GM18511 (cell line): ENCODE results near the gene TNNI2.

ENCODE experiments used
- ATAC-seq: cut with Tn5 transposase; IDR thresholded peaks from one replicate; pipeline ENCODE4 v1.9.1; 2021; ENCODE audit warnings: mild to moderate bottlenecking, moderate library complexity; ENCODE audit not compliant: unreplicated experiment

TNNI2 gene

DNA sequence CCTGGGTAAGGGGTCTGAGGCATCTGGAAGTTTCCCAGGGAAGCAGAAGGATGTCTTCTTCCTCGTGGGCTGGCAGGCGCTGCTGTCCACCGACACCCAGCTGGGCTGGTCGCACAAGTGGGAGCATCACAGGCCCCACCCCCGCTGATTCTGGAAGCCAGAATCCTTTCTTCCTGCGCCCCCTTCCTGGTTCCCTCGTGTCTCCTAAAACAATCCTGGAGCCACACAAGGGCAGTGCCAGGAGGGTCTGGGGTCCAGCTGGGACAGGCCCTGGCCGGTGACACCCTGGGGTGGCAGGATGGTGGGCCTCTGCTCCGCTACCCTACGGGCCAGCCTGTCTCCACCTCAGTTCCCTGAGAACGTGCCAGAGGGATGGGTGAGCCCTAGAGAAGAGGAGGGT lies 18.3 kb downstream of the TNNI2 start:
- no peak for ATAC-seq

DNA sequence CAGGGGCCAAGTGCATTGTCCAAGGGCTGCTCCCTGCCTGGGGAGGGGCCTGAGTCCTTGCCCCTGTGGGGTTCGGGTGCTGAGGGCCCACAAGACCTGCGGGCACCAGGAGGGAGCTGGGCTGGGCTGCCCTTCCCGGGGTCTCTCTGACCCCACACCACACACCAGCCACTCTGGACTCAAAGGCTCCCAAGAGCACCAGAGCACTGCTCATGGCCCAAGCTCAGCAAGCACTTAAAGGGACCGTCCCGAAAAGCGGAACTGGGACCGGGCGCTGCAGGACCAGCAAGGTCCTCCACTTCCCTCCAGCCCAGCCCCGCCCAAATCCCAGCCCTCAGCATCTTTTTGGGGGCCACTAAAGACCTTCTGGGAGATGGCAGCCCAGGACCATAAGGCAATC lies 19.4 kb downstream of the TNNI2 start:
- ATAC-seq, result no peak

DNA sequence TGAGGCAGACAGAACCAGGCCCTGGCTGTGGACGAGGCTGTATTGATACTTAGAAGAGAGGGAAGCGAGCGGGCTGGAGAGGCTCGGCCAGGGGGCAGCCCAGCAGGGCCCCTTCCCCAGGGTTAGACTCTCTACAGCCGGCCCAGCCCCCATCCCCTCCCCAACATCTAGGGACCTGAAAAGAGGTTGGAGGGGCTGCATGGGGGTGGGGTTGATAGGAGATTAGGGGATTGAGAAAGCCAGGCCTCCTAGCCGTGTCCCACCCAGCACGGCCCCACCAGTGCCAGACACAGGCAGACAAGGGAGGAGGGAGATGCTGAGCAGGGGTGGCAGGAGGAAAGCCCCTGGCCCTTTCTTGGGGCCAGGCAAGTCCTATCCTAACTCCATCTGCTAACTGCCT lies 19.8 kb downstream of the TNNI2 start:
- no peak for ATAC-seq

DNA sequence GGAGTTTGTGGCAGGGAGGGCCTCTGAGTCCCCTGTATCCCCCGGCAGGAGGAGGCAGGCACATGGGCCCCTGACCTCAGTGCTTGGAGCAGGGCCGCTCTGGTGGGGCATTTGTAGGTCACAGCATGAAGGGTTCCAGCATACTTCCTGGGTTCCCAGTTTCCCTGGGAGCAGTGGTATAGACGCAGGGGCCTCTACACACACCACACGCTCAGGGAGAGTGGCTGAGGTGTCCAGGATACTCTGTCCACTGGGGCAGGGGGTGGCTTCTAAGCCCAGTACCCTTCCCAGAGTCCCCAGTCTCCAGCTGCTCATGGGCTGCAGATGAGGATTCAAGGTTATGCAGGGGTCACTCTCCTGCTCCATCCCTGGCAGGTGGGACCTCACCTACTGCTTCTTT lies 20.2 kb downstream of the TNNI2 start:
- no peak for ATAC-seq

DNA sequence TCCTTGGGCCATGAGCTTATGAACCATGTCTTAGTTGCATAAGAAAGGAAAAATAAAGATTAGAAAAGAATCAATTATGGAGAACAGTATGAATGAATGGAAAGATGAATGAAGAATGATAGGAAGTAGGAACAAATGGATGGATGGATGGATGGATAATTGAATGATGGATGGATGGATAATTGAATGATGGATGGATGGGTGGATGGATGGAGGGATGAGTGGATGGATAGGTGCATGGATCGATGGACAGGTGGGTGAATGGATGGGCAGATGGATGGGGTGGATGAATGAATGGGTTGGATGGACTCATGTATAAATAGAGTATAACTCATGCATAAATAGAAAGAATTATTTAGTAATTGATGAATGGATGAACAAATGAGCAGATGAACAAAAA lies 21.3 kb downstream of the TNNI2 start:
- ATAC-seq, result no peak

DNA sequence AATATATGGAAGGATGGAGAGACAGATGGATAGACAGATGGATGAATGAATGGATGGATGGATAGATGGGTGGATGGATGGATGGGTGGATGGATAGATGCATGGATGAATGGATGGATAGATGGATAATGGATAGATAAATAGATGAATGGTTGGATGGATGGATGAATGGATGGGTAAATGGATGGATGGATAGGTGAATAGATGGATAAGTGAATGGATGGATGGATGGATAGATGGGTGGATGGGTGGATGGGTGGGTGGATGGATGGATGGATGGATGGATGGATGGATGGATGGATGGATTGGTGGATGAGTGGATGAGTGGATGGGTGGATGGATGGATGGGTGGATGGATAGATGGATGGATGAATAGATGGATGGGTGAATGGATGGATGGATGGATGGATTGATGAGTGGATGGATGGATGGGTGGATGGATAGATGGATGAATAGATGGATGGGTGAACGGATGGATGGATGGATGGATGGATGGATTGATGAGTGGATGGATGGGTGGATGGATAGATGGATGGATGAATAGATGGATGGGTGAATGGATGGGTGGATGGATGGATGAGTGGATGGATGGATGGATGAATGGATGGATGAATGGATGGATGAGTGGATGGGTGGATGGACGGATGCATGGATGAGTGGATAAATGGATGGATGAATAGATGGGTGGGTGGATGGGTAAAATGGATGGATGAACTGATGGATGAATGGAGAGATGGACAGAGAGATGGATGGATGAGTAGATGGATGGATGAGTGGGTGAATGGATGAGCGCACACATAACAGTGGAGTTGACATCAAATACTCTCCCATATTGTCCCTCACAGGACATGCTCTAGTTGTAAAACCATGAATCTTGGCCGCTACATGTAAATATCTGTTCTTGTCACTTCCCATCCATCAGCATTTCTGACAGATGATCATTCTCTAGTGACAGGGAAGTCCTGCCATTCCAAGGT lies 22.9 kb downstream of the TNNI2 start:
- no peak for ATAC-seq

DNA sequence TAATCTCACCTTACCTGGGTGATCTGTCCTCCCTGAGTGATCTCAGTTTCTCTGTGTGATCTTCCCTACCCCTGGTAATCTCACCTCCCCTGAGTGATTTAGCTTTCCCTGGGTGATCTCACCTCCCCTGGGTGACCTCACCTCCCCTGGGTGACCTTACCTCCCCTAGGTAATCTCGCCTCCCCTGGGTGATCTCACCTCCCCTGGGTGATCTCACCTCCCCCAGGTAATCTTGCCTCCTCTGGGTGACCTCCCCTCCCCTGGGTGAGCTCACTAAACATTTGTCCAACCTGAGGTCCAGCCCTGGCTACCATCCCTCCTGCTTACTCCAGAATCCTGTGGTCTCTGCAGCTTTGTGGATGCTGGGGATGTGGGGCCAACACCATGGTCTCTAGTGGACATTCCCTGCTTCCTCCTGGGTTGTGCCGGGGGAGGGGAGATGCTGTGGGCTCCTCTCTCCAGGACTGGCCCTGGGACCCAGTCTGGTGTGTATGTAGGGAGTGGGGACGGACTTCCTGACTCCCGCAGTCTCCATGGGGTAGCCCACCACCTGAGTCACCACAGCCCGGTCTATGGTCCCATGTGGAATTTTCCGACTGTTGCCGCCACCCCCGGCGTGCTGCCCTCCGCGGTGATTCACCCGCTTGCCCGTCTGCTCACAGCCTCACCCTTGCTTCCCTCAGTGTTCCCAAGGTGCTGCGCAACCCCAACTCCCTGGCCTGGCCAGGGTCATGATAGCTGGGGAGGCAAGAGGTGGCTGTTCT lies 24.0 kb downstream of the TNNI2 start:
- ATAC-seq, result no peak

DNA sequence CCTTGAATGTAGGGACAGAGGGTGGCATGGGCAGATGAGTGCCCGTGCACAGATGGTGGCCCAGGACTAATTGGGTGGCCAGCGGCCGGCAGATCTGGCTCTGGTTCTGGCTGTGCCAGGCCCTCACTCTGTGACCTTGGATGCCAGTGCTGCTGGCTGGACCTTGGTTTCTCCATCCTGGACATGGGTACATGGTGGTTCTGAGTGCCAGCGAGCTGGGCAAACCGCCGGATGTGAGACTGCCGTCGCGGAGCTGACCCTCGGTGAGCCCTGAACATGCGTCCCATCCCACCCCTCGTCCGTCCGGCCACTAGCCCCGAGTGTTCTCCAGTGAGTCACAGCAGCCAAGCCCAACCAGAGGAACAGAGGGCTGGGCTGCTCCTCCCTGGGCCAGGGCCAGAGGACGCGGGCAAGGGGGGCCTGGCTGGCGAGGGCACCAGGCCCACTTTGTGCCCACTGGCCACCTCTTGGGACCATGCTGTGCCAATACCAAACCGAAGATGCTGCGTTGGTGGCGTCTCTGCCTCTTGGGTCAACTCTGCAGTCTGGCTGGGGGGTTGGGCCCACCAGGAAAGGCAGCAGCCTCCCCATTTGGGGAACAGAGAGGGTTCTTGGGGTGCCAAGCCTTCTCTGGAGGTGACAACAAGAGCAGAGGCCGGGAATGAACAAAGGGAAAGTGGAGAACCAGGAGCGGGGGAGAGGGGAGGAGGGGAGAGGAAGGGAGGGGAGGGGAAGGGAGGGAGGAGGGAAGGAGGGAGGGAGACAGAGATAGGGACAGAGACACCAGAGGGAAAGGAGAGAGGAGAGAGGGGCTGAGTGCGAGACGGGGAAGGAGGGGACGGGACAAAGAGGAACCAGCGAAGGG lies 24.8 kb downstream of the TNNI2 start:
- ATAC-seq, result no peak

DNA sequence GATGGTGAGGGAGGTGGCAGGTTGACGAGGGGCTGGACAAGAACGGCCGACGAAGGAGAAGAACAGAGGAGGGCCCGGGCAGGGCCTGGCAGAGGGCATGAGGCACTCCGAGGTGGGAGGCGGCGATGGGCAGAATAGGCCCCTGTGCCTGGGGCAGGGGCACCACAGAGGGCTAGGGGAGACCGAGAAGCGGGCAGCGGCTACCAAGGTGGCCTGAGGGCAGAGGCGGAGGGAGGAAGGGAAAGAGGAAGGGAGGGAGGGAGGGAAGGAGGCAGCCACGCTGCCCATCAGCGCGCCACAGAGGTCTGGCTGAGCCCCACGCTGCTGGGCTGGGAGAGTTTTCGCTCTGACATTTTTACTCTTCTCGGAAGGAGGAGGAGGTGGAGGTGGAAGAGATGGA lies 25.4 kb downstream of the TNNI2 start:
- no peak for ATAC-seq

DNA sequence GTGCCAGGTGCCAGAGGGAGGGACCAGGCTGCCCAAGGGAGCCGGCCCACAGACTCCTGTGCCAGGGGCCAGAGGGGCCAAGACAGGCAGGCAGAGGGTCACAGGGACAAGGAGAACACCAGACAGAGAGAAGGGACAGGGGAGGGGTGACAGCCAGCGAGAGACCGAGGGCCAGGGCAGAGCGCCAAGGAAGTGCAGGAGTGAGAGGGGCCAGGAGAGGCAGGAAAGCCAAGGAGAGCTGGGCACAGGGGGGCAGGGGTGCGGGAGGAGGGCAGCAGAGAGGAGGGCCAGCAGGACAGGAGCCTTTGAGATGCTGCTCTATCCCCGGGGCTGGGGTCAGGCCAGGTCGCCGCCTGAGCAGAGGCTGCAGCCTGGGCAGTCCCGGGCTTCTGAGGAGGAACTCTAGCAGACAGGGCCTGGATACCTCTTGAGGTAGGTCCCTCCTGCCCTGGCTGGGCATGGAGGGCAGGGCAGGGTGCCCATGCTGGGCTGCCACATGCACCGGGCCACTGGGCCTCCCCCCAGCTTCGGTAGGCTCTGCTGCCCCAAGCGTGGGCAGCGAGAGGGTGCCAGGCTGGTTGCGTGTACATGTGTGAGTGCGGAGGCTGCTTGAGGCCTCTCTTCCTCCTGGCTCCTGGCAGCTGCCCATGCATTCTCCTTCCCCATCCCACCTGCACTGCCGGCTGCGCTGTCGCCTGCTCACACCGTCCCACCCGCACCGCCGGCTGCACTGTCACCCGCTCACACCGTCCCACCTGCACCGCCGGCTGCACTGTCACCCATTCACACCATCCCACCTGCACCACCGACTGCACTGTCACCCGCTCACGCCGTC lies 26.3 kb downstream of the TNNI2 start:
- no peak for ATAC-seq

DNA sequence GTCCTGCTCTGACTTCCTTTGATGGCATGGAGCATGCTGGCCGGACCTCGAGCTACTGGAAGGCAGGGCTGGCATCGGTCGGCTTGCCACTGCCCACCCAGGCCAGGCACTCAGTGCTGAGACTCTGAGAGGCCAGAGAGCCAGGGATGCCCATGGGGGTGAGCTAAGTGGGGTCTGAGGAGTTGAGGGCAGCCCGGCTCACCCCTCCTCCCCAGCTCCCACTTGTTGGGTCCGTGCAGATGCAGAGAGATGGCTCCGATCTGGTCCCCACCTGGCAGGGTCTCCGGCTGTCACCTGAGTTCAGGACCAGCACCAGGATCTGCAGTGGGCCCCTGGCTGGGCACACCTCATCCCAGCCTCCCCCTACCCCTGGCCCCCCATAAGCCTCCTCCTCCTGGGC lies 27.4 kb downstream of the TNNI2 start:
- ATAC-seq, result no peak

DNA sequence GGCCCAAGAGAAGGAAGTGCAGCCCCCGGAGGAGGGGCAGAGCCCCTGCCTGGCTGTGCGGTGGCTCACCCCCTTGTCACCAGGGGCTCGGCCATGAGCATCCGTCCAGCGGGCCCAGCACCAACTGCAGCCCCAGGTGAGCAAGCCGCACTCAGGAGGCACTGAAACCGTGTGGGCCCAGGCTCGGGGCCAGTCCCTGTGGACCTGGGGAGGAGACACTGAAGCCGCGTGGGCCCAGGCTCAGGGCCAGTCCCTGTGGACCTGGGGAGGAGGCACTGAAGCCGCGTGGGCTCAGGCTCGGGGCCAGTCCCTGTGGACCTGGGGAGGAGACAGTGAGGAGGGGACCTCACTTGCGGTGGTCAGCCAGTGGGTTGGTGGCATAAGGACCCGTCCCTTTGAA lies 28.0 kb downstream of the TNNI2 start:
- ATAC-seq, result no peak

DNA sequence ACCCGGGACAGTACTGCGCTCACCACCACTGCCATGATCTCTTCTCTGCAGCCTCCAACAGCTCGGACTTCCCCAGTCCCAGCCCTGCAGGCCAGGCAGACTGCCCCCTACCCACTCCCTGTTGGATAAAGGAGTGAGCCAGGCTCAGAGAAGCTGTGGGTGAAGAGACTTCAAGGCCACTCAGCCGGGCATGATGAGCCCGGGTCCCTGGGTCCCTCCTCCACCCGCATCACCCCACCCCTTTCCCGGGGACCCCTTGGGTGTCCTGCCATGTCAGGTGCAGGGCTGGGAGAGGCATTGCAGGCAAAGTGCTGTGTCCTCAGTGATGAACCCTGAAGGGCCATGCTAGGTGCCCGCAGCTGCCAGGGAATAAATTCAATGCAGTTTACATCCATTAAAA lies 28.6 kb downstream of the TNNI2 start:
- no peak for ATAC-seq

DNA sequence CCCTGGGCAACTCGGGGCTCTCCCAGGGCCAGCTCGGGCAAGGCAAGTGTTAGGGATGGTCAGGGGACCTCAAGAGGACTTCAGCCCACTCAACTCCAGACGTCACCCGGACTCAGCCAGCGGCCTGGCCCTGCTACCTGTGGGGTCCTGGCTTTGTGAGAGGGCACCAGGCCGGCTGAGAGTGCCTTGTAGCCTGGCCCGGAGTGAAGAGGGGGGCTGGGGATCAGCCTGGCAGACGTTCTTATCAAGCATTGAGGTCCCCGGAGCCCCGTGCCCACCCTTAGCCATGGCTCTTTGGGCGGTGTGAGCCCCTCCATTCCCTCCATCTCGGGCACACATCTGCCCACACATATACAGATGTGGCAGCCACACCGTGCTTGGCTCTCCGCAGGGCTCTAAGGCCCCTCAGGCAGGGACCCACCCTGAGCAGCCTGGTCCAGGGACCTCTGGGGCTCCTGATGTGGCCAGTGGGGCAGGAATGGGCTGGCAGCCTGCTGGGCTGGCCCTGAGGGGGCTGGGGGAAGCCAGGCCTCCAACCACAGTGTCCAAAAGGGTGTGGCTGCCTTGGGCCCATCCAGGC lies 29.4 kb downstream of the TNNI2 start:
- no peak for ATAC-seq

DNA sequence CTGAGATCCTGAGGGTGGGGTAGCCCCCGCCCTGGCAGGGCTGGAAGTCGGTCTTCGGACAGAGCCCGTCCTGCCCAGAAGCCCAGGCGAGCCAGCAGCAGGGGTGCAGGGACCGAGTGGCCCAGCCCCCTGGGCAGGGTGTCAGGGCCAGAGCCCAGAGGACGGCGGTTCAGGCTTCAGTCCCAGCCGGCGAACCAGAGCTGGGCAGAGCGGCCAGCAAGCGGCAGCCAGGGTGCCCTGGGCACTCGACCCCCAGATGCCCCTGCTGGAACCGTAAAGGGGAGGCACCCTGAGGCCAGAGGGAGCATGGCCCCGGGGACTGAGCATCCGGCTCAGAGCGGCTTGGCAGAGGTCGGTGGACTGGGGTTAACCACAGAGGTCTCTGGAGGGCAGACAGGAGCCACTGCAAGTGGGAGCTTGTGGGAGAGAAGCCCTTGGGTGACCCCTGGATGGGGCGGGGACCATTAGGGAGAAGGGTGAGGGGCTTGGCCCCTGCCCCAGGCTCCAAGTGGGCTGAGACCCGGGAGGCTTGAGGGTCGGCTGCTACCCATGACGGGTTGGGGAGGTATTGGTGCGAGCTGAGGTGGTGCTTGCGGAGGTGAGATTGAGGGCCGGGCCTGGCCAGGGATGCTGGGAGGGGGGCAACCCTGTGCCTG lies 30.0 kb downstream of the TNNI2 start:
- ATAC-seq, result no peak

DNA sequence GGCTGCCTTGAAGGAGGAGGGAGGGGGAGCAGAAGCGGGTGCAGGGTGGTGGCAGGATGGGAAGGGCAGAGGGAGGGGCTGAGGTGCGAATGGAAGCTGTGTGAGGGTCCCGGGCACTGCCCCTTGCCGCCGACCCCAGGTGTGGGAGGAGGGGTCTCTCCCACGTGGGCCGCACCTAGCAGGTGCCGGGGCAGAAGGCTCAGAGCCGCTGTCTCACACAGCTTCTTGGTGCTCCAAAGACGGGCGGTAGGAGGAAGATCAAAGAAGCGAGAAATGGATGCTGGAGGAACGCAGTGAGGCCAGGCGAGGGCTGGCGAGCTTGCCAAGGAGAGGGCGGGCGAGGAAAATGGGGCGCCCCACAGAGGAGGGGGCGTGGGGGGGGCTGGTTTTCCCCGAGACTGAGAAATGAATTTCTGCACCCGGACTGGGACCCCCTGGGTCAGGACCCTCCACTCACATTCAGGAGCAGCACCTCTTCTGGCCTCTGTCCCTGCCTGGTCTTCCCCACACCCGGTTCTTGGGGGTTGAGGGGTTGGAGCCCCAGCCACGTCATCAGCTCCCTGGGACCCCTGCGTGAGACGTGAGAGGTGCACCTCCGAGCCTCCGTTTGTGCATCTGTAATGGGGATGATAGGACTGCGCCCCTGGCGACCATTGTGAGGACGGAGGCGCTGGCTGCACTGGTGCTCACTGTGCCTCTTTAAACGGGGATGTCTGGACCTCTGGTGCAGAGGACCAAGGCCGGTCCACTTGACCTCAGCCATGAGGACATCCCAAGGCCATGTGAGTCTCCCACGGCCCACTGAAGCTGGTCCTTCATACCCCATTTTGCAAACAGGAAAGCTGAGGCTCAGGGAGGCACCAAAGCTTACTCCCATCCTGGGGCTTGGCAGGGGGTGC lies 30.9 kb downstream of the TNNI2 start:
- ATAC-seq, result no peak

DNA sequence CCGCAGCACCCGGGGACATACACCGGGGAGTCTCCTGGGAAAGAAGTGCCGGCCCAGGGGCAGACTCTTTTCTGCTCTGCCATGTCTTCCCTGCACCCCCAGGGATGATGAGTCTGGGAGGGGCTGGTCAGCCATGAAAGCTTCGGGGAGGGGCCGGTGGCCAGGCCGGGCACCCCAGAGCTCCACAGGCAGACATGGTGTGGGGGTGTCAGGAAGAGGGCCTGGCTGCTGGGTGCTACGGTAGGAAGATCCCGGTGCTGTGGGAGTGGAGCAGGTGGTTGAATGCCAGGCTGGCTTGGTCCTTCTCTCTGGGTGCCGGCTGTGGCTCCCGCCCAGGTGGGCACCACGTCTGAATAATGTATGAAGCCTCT lies 31.5 kb downstream of the TNNI2 start:
- ATAC-seq, result no peak

DNA sequence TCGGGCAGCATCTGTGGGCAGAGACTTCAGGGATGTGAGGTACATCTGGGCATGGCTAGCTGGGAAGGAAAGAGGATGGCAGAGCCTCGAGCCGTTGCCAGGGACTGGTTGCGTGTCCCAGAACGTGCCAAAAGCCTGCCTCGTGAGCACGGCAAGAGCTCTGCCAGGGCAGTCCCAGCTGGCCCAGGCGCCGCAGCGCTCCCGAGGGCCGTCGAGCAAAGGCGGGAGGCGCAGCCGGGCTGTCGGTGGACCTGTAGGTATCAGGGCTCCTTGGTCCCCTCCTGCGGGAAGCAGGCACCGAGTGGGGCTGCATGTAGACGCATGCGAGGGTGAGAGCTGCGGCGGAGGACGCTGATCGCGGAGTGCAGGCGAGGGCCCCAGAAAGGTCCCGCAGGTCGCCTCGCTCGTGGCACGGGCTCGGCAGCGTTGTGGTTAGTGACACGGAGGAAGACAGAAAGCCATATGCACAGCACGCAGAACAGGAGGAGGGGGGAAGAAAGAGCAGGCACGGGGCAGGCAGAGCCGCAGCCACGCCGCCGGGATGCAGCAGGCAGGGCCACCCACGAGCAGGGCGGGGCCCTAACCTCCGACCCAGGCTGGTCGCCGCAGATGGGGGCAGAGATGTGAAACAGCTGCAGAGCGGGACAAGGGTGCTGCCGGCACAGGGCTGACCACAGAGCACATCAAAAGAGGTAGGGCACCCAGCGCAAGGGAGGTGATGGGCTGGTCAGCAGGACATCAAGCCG lies 32.1 kb downstream of the TNNI2 start:
- no peak for ATAC-seq
